Activated gamma-delta T cell (primary cell): ENCODE results near the gene CD34.

Experiments
- DNase-seq: peaks from one replicate; lab custom pipeline; 2025; lab: John Stamatoyannopoulos, UW

The CD34 gene

GRCh38 chr1:207873055-207873890 is 37.7 kb downstream of the CD34 start:
- DNase-seq: no peak

- no peak for DNase-seq
These were observed 38.3 kb downstream of the CD34 start for GRCh38 chr1:207872621-207873020.

GRCh38 chr1:207871117-207871649 is 39.7 kb downstream of the CD34 start:
- no peak for DNase-seq

GRCh38 chr1:207870306-207871031 is 40.5 kb downstream of the CD34 start:
- no peak for DNase-seq

GRCh38 chr1:207869859-207870258 is 41.1 kb downstream of the CD34 start:
- DNase-seq: no peak

GRCh38 chr1:207868774-207869721 is 41.9 kb downstream of the CD34 start:
- DNase-seq: peak; percentile 54

- peak; percentile 18 for DNase-seq
These were observed 42.6 kb downstream of the CD34 start for GRCh38 chr1:207868251-207868773.

- DNase-seq: no peak
These were observed 43.5 kb downstream of the CD34 start for GRCh38 chr1:207867136-207868109.

- no peak for DNase-seq
These were observed 44.3 kb downstream of the CD34 start for GRCh38 chr1:207866471-207867135.

GRCh38 chr1:207863893-207864535 is 46.9 kb downstream of the CD34 start:
- DNase-seq: no peak

GRCh38 chr1:207862241-207862787 is 48.6 kb downstream of the CD34 start:
- no peak for DNase-seq

- DNase-seq: no peak
These were observed 49.3 kb downstream of the CD34 start for GRCh38 chr1:207861442-207862177.

- DNase-seq: no peak
These were observed 50.4 kb downstream of the CD34 start for GRCh38 chr1:207860531-207860930.

- DNase-seq: no peak
These were observed 52.1 kb downstream of the CD34 start for GRCh38 chr1:207858806-207859205.

- no peak for DNase-seq
These were observed 52.6 kb downstream of the CD34 start for GRCh38 chr1:207858281-207858680.

- no peak for DNase-seq
These were observed 53.5 kb downstream of the CD34 start for GRCh38 chr1:207857447-207857846.

GRCh38 chr1:207856276-207857023 is 54.5 kb downstream of the CD34 start:
- DNase-seq: no peak

- DNase-seq: no peak
These were observed 56.9 kb downstream of the CD34 start for GRCh38 chr1:207854001-207854400.
